ENCODE results near the gene BOD1.
A peak's percentile ranks its signal among the peaks of the same experiment; 100 is the strongest.

DNA sequence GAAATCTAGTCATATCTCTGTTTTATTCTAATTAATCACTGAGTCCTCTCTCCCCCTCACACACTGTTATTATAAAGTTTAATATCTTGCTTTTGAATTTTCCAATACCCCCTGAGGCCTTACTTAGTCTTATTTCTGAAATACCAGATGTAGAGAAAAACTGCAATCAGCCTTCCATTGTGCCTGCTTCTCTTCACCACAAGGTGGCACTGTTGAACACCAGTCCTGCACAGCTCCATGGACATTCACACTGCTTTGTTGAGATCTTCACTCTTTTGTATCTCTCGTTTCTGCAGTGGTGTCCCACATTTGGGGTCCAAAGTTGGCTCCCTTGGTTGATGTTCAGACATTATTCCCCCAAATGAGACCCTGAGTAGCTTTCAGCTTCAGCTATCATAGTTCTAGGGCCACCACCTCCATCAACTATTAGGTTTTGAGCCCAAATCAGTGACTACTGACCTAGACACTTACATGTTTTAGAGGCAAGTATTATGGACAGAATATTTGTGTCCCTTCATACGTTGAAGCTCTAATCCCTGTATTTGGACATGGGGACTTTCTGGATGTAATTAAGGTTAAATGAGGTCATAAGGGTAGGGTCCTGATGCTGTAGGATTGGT is 24.3 kb downstream of the BOD1 start:
- TF ChIP-seq, protein P1, sequence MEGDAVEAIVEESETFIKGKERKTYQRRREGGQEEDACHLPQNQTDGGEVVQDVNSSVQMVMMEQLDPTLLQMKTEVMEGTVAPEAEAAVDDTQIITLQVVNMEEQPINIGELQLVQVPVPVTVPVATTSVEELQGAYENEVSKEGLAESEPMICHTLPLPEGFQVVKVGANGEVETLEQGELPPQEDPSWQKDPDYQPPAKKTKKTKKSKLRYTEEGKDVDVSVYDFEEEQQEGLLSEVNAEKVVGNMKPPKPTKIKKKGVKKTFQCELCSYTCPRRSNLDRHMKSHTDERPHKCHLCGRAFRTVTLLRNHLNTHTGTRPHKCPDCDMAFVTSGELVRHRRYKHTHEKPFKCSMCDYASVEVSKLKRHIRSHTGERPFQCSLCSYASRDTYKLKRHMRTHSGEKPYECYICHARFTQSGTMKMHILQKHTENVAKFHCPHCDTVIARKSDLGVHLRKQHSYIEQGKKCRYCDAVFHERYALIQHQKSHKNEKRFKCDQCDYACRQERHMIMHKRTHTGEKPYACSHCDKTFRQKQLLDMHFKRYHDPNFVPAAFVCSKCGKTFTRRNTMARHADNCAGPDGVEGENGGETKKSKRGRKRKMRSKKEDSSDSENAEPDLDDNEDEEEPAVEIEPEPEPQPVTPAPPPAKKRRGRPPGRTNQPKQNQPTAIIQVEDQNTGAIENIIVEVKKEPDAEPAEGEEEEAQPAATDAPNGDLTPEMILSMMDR (IDR thresholded peaks at IDR 0.05): peak in 1 of 4 experiments; percentile 23
- TF ChIP-seq POLR2AphosphoS5 (IDR thresholded peaks at IDR 0.05) (no peak), POLR2A (IDR thresholded peaks at IDR 0.05) (no peak), EP300 (IDR thresholded peaks at IDR 0.05) (no peak)

Measured in gastroesophageal sphincter (tissue), 3 donors.